Retina (tissue), 1 donor: ENCODE data around the gene HOXA9.

Source experiments
- DNase-seq: peaks from one replicate; pipeline ENCODE4 v3.0.0-alpha.2; 2016

Gene HOXA9

GRCh38 chr7:27165089-27165995 lies at the start of gene HOXA9:
HOXA9 (minus strand) TSS chr7:27165537; CDS start chr7:27165457, 80 bp downstream.
- DNase-seq: no peak

- DNase-seq: no peak
Measured at GRCh38 chr7:27214239-27214950, 49.1 kb upstream of the HOXA9 start.

- no peak for DNase-seq
Measured at GRCh38 chr7:27213433-27214238, 48.3 kb upstream of the HOXA9 start.

GRCh38 chr7:27212497-27213432 lies 47.4 kb upstream of the HOXA9 start:
- peak; percentile 68 for DNase-seq

- peak; percentile 67 for DNase-seq
Measured at GRCh38 chr7:27211764-27212204, 46.4 kb upstream of the HOXA9 start.

GRCh38 chr7:27211084-27211446 lies 45.7 kb upstream of the HOXA9 start:
- DNase-seq: peak; percentile 49

- DNase-seq: peak; percentile 81
Measured at GRCh38 chr7:27210441-27211083, 45.2 kb upstream of the HOXA9 start.

GRCh38 chr7:27209933-27210440 lies 44.6 kb upstream of the HOXA9 start:
- no peak for DNase-seq

GRCh38 chr7:27208998-27209397 lies 43.7 kb upstream of the HOXA9 start:
- DNase-seq: no peak

GRCh38 chr7:27207348-27207985 lies 42.1 kb upstream of the HOXA9 start:
- no peak for DNase-seq

- peak; percentile 69 for DNase-seq
Measured at GRCh38 chr7:27205325-27206280, 40.3 kb upstream of the HOXA9 start.

- peak; percentile 76 for DNase-seq
Measured at GRCh38 chr7:27204851-27205322, 39.5 kb upstream of the HOXA9 start.

- DNase-seq: no peak
Measured at GRCh38 chr7:27203964-27204594, 38.7 kb upstream of the HOXA9 start.

GRCh38 chr7:27203365-27203953 lies 38.1 kb upstream of the HOXA9 start:
- DNase-seq: no peak

- DNase-seq: no peak
Measured at GRCh38 chr7:27202862-27203134, 37.5 kb upstream of the HOXA9 start.

- DNase-seq: peak; percentile 75
Measured at GRCh38 chr7:27202018-27202861, 36.9 kb upstream of the HOXA9 start.

- peak; percentile 57 for DNase-seq
Measured at GRCh38 chr7:27201580-27202017, 36.3 kb upstream of the HOXA9 start.
